ENCODE data around the gene CFAP61.

CFAP61 gene

DNA sequence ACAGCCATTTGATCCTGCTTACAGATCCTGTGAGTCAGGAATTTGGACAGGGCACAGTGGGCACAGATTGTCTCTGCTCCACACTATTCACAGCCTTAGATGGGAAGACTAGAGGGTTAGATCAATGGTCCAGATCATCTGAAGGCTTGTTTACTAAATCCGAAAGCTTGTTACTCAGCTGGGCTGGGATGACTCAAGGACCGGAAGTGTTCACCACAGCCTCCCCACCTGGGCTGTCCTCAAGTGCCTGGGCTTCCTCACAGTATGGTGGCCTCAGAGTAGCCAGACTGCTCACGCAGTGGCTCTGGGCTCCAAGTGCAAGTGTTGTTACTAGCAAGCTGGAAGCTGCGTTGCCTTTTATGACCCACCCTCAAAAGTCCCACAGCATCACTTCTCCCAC, 240.1 kb downstream of the CFAP61 start:
- Histone ChIP-seq H3K4me3 (ENCODE audit: low read depth, low read length) (no peak overlapping the region), H3K36me3 (no peaks in the 10 kb centered on the region), H3K27me3 (no peaks in the 10 kb centered on the region), H3K9me3 (no peaks in the 10 kb centered on the region), H3K4me1 (no peaks in the 10 kb centered on the region)
- TF ChIP-seq, protein P1, sequence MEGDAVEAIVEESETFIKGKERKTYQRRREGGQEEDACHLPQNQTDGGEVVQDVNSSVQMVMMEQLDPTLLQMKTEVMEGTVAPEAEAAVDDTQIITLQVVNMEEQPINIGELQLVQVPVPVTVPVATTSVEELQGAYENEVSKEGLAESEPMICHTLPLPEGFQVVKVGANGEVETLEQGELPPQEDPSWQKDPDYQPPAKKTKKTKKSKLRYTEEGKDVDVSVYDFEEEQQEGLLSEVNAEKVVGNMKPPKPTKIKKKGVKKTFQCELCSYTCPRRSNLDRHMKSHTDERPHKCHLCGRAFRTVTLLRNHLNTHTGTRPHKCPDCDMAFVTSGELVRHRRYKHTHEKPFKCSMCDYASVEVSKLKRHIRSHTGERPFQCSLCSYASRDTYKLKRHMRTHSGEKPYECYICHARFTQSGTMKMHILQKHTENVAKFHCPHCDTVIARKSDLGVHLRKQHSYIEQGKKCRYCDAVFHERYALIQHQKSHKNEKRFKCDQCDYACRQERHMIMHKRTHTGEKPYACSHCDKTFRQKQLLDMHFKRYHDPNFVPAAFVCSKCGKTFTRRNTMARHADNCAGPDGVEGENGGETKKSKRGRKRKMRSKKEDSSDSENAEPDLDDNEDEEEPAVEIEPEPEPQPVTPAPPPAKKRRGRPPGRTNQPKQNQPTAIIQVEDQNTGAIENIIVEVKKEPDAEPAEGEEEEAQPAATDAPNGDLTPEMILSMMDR (IDR thresholded peaks at IDR 0.05; ENCODE audit: low read depth, low read length), result no peak
- no peak for DNase-seq

DNA sequence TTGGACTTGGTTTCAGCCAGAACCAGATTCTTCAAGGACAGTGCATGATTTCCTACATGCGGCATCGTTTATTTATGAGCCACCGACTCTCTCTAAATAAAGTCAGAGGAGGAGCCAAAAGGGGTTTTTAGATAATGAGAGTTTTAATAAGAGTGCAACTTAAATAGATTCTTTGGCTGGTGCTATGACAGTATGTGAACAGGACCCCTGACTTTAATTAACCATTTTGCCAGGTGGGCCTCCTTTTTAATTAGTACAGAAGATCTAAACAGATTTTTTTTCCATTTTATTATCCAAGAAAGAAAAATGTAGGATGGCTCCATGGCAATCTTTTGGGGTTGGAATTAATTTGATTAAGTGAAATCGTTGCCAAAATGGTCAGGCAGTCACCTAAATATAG, 240.8 kb downstream of the CFAP61 start:
- no peaks in the 10 kb centered on the region for H3K36me3 ChIP-seq
- DNase-seq, result no peak
- H3K27me3 ChIP-seq, result no peaks in the 10 kb centered on the region
- no peak overlapping the region for H3K4me3 ChIP-seq (ENCODE audit: low read depth, low read length)
- no peaks in the 10 kb centered on the region for H3K9me3 ChIP-seq
- H3K4me1 ChIP-seq, result no peaks in the 10 kb centered on the region
- TF ChIP-seq, protein P1 (IDR thresholded peaks at IDR 0.05; ENCODE audit: low read depth, low read length), result no peak

DNA sequence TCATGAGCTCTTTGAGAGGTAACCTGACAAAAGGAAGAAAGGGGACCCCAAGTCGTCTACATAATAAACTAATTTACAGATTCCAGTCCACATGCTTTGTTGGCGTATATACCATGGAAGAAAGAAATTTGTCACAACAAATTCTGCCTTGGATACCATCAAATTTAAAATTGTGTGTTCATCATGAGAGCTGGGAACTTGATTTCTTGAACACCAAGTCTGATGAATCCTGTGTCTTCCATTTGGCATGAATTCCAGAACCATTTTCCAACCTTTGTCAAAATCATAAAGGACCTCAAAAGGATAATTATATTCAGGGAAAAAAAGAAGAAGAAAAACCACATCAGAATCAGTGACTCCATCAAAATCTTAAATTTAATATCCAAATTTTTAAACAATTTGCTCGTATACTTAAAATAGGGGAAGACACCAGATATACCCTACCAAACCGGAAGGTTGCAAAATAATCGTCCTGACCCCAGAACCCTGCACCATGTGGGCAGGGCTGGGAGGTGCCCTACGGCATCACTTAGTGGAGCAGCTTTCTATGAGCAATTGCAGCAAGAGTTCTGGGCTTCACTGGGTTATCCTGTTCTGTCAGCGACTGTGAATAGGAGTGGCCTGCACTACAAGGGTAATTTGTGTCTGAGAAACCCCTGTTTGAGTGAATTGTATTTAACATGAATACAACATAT, 241.5 kb downstream of the CFAP61 start:
- no peaks in the 10 kb centered on the region for H3K9me3 ChIP-seq
- TF ChIP-seq, protein P1 (IDR thresholded peaks at IDR 0.05; ENCODE audit: low read depth, low read length), result no peak
- DNase-seq, result no peak
- no peaks in the 10 kb centered on the region for H3K27me3 ChIP-seq
- H3K36me3 ChIP-seq, result no peaks in the 10 kb centered on the region
- no peaks in the 10 kb centered on the region for H3K4me1 ChIP-seq
- no peak overlapping the region for H3K4me3 ChIP-seq (ENCODE audit: low read depth, low read length)

DNA sequence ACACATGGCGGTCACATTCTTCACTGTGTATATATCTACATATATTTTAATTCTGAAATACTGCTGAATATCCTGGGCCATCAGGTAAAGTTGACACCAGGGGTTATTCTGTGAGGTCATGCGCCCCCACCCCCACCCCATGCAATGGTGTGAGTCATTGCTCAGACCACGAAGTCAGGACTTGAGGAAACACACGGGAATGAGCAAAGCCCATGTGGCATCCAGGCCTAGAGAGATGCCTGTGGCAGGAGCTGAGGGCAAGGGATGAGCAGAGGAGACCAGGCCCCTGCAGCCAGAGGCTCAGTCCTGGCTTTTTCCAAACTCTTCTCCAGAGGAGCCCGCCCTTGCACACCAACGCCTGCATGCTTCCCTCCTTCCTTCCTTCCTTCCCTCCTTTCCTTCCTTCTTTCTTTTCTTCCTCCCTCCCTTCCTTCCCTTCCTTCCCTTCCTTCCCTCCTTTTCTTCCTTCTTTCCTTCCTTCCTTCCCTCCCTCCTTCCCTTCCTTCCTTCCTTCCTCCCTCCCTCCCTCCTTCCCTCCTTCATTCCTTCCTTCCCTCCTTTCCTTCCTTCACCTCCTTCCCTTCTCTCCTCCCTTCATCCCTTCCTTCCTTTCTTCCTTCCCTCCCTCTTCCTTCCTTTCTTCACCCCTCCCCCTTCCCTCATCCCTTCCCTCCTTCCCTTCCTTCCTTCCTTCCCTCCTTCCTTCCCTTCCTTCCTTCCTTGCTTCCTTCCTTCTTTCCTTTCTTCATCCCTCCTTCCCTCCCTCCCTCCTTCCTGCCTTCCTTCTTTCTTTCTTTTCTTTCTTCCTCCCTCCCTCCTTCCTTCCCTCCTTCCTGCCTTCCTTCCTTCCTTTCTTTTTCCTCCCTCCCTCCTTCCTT, 243.5 kb downstream of the CFAP61 start:
- no peak overlapping the region for H3K4me3 ChIP-seq (ENCODE audit: low read depth, low read length)
- H3K27me3 ChIP-seq, result no peaks in the 10 kb centered on the region
- TF ChIP-seq, protein P1 (IDR thresholded peaks at IDR 0.05; ENCODE audit: low read depth, low read length), result no peak
- H3K4me1 ChIP-seq, result no peaks in the 10 kb centered on the region
- DNase-seq, result no peak
- no peaks in the 10 kb centered on the region for H3K36me3 ChIP-seq
- H3K9me3 ChIP-seq, result no peaks in the 10 kb centered on the region

DNA sequence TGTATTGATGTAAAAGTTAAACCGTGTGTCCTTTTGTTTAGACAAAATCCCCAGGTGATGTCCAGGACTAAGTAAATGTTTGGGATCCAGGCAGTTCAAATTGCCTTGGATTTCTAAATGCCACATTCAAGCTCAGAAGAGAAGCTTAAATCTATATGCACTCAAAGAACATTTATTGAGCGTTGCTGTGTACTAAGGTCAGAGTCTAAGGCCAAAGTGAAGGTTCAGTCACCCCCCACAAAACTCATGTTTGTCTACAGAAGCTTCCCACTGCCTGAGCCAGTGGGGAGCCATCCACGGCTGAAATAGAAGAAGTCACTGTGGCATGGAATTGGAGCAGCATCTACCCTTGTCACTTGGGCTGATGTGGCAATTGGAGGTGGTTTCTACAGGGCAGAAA, 244.8 kb downstream of the CFAP61 start:
- Histone ChIP-seq H3K4me1 (no peaks in the 10 kb centered on the region), H3K4me3 (ENCODE audit: low read depth, low read length) (no peak overlapping the region), H3K36me3 (no peaks in the 10 kb centered on the region), H3K9me3 (no peaks in the 10 kb centered on the region), H3K27me3 (no peaks in the 10 kb centered on the region)
- DNase-seq, result no peak
- TF ChIP-seq, protein P1 (IDR thresholded peaks at IDR 0.05; ENCODE audit: low read depth, low read length), result no peak

DNA sequence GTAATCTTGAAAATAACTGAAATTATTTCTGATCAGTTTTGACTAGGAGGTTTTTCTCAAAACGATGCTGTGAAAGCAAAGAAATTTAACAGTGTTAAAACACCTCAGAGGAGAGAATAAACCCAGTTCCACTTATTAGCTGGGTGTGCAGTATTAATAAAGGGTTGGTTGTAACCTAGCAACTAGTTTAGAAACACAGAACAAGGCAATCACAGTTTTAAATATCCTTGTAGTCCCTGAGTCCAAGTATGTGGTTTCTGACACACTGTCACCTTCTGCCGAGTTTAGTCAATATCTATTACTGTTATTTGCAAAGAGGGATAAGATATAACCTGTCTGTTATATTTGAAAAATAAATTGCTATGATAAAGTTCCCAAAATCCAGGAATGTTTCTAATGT, 245.4 kb downstream of the CFAP61 start:
- Histone ChIP-seq H3K4me3 (ENCODE audit: low read depth, low read length) (no peak overlapping the region), H3K27me3 (no peaks in the 10 kb centered on the region), H3K9me3 (no peaks in the 10 kb centered on the region), H3K4me1 (no peaks in the 10 kb centered on the region), H3K36me3 (no peaks in the 10 kb centered on the region)
- TF ChIP-seq, protein P1 (IDR thresholded peaks at IDR 0.05; ENCODE audit: low read depth, low read length), result no peak
- no peak for DNase-seq
